ENCODE measurements around the gene LARP1.

LARP1 gene

GRCh38 chr5:154762261-154762660, 7.1 kb downstream of the LARP1 start:
- Histone ChIP-seq H3K9me3 (ENCODE audit: control insufficient read depth, insufficient read depth, low read length) (no peaks in the 10 kb centered on the region), H3K4me1 (ENCODE audit: control insufficient read depth, insufficient read depth, low read length) (peaks cover 7% of the 10 kb centered on the region)
- no CpG with 5 or more reads among the region's 1 CpG for WGBS (ENCODE audit: insufficient coverage, insufficient read length)

GRCh38 chr5:154762700-154763099, 7.5 kb downstream of the LARP1 start:
- Histone ChIP-seq H3K27ac (ENCODE audit: low read length) (no peak overlapping the region), H3K4me3 (ENCODE audit: low read length) (no peak overlapping the region), H3K9me3 (ENCODE audit: control insufficient read depth, insufficient read depth, low read length) (no peaks in the 10 kb centered on the region), H3K36me3 (ENCODE audit: control insufficient read depth, insufficient read depth, low read length) (no peaks in the 10 kb centered on the region), H3K27me3 (ENCODE audit: control insufficient read depth, insufficient read depth, low read length) (no peaks in the 10 kb centered on the region), H3K4me1 (ENCODE audit: control insufficient read depth, insufficient read depth, low read length) (peaks cover 7% of the 10 kb centered on the region)
- no CpG with 5 or more reads among the region's 1 CpG for WGBS (ENCODE audit: insufficient coverage, insufficient read length)
- DNase-seq (ENCODE audit: low read depth, low spot score), result no peak

More at GRCh38 chr5:154762261-154762660, 7.1 kb downstream of the LARP1 start:
- no peaks in the 10 kb centered on the region for H3K27me3 ChIP-seq (ENCODE audit: control insufficient read depth, insufficient read depth, low read length)
- H3K4me3 ChIP-seq (ENCODE audit: low read length), result no peak overlapping the region
- H3K36me3 ChIP-seq (ENCODE audit: control insufficient read depth, insufficient read depth, low read length), result no peaks in the 10 kb centered on the region
- DNase-seq (ENCODE audit: low read depth, low spot score), result no peak
- H3K27ac ChIP-seq (ENCODE audit: low read length), result no peak overlapping the region

GRCh38 chr5:154764967-154765366, 9.8 kb downstream of the LARP1 start:
- Histone ChIP-seq H3K27ac (ENCODE audit: low read length) (no peak overlapping the region), H3K9me3 (ENCODE audit: control insufficient read depth, insufficient read depth, low read length) (no peaks in the 10 kb centered on the region), H3K36me3 (ENCODE audit: control insufficient read depth, insufficient read depth, low read length) (no peaks in the 10 kb centered on the region), H3K4me3 (ENCODE audit: low read length) (no peak overlapping the region), H3K27me3 (ENCODE audit: control insufficient read depth, insufficient read depth, low read length) (no peaks in the 10 kb centered on the region), H3K4me1 (ENCODE audit: control insufficient read depth, insufficient read depth, low read length) (peaks cover 7% of the 10 kb centered on the region)
- no CpG with 5 or more reads among the region's 3 CpGs for WGBS (ENCODE audit: insufficient coverage, insufficient read length)
- DNase-seq (ENCODE audit: low read depth, low spot score), result no peak

- Histone ChIP-seq H3K36me3 (ENCODE audit: control insufficient read depth, insufficient read depth, low read length) (no peaks in the 10 kb centered on the region), H3K4me3 (ENCODE audit: low read length) (no peak overlapping the region), H3K27me3 (ENCODE audit: control insufficient read depth, insufficient read depth, low read length) (no peaks in the 10 kb centered on the region), H3K9me3 (ENCODE audit: control insufficient read depth, insufficient read depth, low read length) (no peaks in the 10 kb centered on the region), H3K27ac (ENCODE audit: low read length) (no peak overlapping the region), H3K4me1 (ENCODE audit: control insufficient read depth, insufficient read depth, low read length) (peaks cover 5% of the 10 kb centered on the region)
- WGBS (ENCODE audit: insufficient coverage, insufficient read length), result no CpG with 5 or more reads among the region's 10 CpGs
- DNase-seq (ENCODE audit: low read depth, low spot score), result no peak
Measured at GRCh38 chr5:154765396-154765925, 10.3 kb downstream of the LARP1 start.

GRCh38 chr5:154766558-154767281, 11.5 kb downstream of the LARP1 start:
- DNase-seq (ENCODE audit: low read depth, low spot score), result no peak
- Histone ChIP-seq H3K27me3 (ENCODE audit: control insufficient read depth, insufficient read depth, low read length) (no peaks in the 10 kb centered on the region), H3K27ac (ENCODE audit: low read length) (no peak overlapping the region), H3K36me3 (ENCODE audit: control insufficient read depth, insufficient read depth, low read length) (no peaks in the 10 kb centered on the region), H3K9me3 (ENCODE audit: control insufficient read depth, insufficient read depth, low read length) (no peaks in the 10 kb centered on the region), H3K4me3 (ENCODE audit: low read length) (no peak overlapping the region), H3K4me1 (ENCODE audit: control insufficient read depth, insufficient read depth, low read length) (0 out of 2 replicates have a peak, but pooled peaks cover 2% of the 10 kb centered on the region)
- no CpG with 5 or more reads among the region's 3 CpGs for WGBS (ENCODE audit: insufficient coverage, insufficient read length)

GRCh38 chr5:154767576-154767975, 12.4 kb downstream of the LARP1 start:
- Histone ChIP-seq H3K27me3 (ENCODE audit: control insufficient read depth, insufficient read depth, low read length) (no peaks in the 10 kb centered on the region), H3K4me3 (ENCODE audit: low read length) (no peak overlapping the region), H3K36me3 (ENCODE audit: control insufficient read depth, insufficient read depth, low read length) (no peaks in the 10 kb centered on the region), H3K27ac (ENCODE audit: low read length) (no peak overlapping the region), H3K4me1 (ENCODE audit: control insufficient read depth, insufficient read depth, low read length) (0 out of 2 replicates have a peak, but pooled peaks cover 2% of the 10 kb centered on the region), H3K9me3 (ENCODE audit: control insufficient read depth, insufficient read depth, low read length) (no peaks in the 10 kb centered on the region)
- no CpG with 5 or more reads among the region's 2 CpGs for WGBS (ENCODE audit: insufficient coverage, insufficient read length)
- DNase-seq (ENCODE audit: low read depth, low spot score), result no peak

- Histone ChIP-seq H3K27ac (ENCODE audit: low read length) (no peak overlapping the region), H3K27me3 (ENCODE audit: control insufficient read depth, insufficient read depth, low read length) (no peaks in the 10 kb centered on the region), H3K36me3 (ENCODE audit: control insufficient read depth, insufficient read depth, low read length) (no peaks in the 10 kb centered on the region), H3K9me3 (ENCODE audit: control insufficient read depth, insufficient read depth, low read length) (no peaks in the 10 kb centered on the region), H3K4me1 (ENCODE audit: control insufficient read depth, insufficient read depth, low read length) (peaks cover 2% of the 10 kb centered on the region; the same call in 1 of the 2 replicates), H3K4me3 (ENCODE audit: low read length) (no peak overlapping the region)
- DNase-seq (ENCODE audit: low read depth, low spot score), result no peak
- no CpG with 5 or more reads among the region's 2 CpGs for WGBS (ENCODE audit: insufficient coverage, insufficient read length)
Measured at GRCh38 chr5:154768207-154768606, 13.0 kb downstream of the LARP1 start.

- Histone ChIP-seq H3K4me1 (ENCODE audit: control insufficient read depth, insufficient read depth, low read length) (peaks cover 6% of the 10 kb centered on the region), H3K9me3 (ENCODE audit: control insufficient read depth, insufficient read depth, low read length) (no peaks in the 10 kb centered on the region)
Measured at GRCh38 chr5:154770111-154770510, 14.9 kb downstream of the LARP1 start.

GRCh38 chr5:154771383-154771901, 16.3 kb downstream of the LARP1 start:
- no peak for DNase-seq (ENCODE audit: low read depth, low spot score)
- H3K27me3 ChIP-seq (ENCODE audit: control insufficient read depth, insufficient read depth, low read length), result no peaks in the 10 kb centered on the region
- no peak overlapping the region for H3K27ac ChIP-seq (ENCODE audit: low read length)
- no peaks in the 10 kb centered on the region for H3K36me3 ChIP-seq (ENCODE audit: control insufficient read depth, insufficient read depth, low read length)
- peaks cover 11% of the 10 kb centered on the region for H3K4me1 ChIP-seq (ENCODE audit: control insufficient read depth, insufficient read depth, low read length)
- H3K9me3 ChIP-seq (ENCODE audit: control insufficient read depth, insufficient read depth, low read length), result no peaks in the 10 kb centered on the region
- H3K4me3 ChIP-seq (ENCODE audit: low read length), result no peak overlapping the region
- no CpG with 5 or more reads among the region's 10 CpGs for WGBS (ENCODE audit: insufficient coverage, insufficient read length)

More at GRCh38 chr5:154770111-154770510, 14.9 kb downstream of the LARP1 start:
- Histone ChIP-seq H3K4me3 (ENCODE audit: low read length) (no peak overlapping the region), H3K27ac (ENCODE audit: low read length) (no peak overlapping the region), H3K27me3 (ENCODE audit: control insufficient read depth, insufficient read depth, low read length) (no peaks in the 10 kb centered on the region), H3K36me3 (ENCODE audit: control insufficient read depth, insufficient read depth, low read length) (no peaks in the 10 kb centered on the region)
- no CpG with 5 or more reads among the region's 2 CpGs for WGBS (ENCODE audit: insufficient coverage, insufficient read length)
- DNase-seq (ENCODE audit: low read depth, low spot score), result no peak

- peaks cover 10% of the 10 kb centered on the region for H3K4me1 ChIP-seq (ENCODE audit: control insufficient read depth, insufficient read depth, low read length)
- H3K36me3 ChIP-seq (ENCODE audit: control insufficient read depth, insufficient read depth, low read length), result no peaks in the 10 kb centered on the region
- DNase-seq (ENCODE audit: low read depth, low spot score), result no peak
- no peaks in the 10 kb centered on the region for H3K9me3 ChIP-seq (ENCODE audit: control insufficient read depth, insufficient read depth, low read length)
- no peak overlapping the region for H3K4me3 ChIP-seq (ENCODE audit: low read length)
- no peak overlapping the region for H3K27ac ChIP-seq (ENCODE audit: low read length)
- WGBS (ENCODE audit: insufficient coverage, insufficient read length), result no CpG with 5 or more reads among the region's 3 CpGs
- no peaks in the 10 kb centered on the region for H3K27me3 ChIP-seq (ENCODE audit: control insufficient read depth, insufficient read depth, low read length)
Measured at GRCh38 chr5:154773326-154773725, 18.1 kb downstream of the LARP1 start.

Data from iPS DF 6.9 (cell line).